ENCODE data around the gene RUNDC3A.

DNA sequence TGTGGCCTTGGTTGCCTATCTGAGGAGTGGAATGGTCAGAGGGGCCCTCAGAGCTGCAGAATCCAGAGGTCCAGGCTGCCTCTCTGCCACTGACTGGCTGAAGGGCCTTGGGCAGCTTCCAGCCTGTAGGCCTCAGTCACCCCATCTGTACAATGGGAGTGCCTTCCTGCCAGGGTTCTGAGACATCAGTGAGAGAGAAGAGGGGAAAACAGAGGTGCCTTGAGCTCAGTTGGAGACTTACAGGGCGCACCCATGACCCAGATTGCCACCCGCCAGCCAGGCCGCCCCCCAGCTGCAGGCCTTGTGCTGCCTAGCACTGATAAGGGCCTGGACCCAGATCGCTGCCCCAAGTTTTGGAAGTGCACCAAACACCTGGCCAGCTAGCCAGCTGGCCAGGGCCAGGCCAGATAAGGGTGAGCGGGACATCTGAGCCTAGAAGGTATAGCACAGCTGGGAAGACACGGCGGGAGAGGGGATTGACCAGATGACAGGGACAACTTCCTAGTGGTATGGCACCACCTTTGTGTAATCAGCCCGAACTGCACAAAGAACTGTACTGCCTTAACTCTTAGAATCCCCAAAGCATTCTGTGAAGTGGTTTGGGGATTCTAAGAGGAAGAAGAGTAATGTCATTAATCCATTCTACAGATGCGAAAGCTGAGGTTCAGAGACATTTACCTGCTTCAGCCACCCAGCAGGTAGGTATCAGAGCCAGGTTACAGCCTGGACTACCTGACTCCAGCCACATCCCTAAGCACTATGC is 41.8 kb upstream of the RUNDC3A start:
- TF ChIP-seq EZH2 (IDR thresholded peaks at IDR 0.05; ENCODE audit: borderline replicate concordance, low read length): no peak
- TF ChIP-seq, protein P1, sequence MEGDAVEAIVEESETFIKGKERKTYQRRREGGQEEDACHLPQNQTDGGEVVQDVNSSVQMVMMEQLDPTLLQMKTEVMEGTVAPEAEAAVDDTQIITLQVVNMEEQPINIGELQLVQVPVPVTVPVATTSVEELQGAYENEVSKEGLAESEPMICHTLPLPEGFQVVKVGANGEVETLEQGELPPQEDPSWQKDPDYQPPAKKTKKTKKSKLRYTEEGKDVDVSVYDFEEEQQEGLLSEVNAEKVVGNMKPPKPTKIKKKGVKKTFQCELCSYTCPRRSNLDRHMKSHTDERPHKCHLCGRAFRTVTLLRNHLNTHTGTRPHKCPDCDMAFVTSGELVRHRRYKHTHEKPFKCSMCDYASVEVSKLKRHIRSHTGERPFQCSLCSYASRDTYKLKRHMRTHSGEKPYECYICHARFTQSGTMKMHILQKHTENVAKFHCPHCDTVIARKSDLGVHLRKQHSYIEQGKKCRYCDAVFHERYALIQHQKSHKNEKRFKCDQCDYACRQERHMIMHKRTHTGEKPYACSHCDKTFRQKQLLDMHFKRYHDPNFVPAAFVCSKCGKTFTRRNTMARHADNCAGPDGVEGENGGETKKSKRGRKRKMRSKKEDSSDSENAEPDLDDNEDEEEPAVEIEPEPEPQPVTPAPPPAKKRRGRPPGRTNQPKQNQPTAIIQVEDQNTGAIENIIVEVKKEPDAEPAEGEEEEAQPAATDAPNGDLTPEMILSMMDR (conservative IDR thresholded peaks at IDR 0.05 in 1 of 2, IDR thresholded peaks at IDR 0.05 in 1 of 2; ENCODE audit: extremely low read depth in 1 of 2, insufficient read depth in 1 of 2, low read depth in 1 of 2, low read length in 2 of 2): no peak
